Astrocyte of the spinal cord (primary cell): ENCODE results near the gene CLCN6.

Source experiments
- DNase-seq: peaks from one replicate; pipeline ENCODE4 v3.0.0; 2011; ENCODE audit warnings: low read depth, low spot score
- H3K4me3 ChIP-seq: 2 replicates; pipeline ENCODE4 v1.5.1; 2011; ENCODE audit warnings: low read depth, mild to moderate bottlenecking, low read length, moderate library complexity
- in situ Hi-C: cut with HindIII; loops from 2 replicates; pipeline ENCODE4 v1.10.0; 2017; ENCODE audit warnings: low sequenced_read_pairs
- TF ChIP-seq, protein P1 (sequence below): IDR thresholded peaks from 2 replicates; pipeline ENCODE4 v1.5.1; 2012; ENCODE audit warnings: low read depth, mild to moderate bottlenecking, low read length, inconsistent platforms

Gene CLCN6

DNA sequence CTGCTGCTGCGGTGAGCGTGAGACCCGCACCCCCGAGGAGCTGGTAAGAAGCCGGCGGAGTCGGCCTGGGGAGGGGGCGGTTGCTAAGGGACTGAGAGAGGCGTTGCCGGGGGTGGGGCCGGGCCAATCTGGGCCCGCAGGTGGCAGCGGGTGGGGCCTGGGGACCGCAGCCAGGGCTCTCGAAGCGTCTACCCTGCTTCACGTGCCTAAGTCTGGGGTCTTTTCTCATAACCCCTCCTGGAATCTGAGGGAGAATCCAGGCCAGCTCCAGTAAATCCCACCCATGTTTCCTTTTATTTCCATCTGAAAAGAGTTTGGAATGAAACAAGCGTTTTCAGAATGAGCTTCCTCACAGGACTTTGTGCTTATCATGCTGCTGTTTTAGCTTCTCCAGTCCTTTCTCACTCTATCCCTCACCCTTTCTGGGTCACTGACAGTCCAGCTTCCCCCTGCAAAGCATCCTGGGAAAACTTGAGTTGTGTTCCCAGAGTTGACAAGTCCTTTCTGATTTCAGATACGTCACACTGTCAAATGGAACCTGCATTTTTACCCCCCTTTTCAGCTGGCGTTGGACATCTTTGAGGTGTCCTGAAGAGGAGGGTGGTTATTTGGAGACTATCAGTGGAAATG, 431 bp downstream of the CLCN6 start:
- no peak for DNase-seq
- TF ChIP-seq, protein P1, sequence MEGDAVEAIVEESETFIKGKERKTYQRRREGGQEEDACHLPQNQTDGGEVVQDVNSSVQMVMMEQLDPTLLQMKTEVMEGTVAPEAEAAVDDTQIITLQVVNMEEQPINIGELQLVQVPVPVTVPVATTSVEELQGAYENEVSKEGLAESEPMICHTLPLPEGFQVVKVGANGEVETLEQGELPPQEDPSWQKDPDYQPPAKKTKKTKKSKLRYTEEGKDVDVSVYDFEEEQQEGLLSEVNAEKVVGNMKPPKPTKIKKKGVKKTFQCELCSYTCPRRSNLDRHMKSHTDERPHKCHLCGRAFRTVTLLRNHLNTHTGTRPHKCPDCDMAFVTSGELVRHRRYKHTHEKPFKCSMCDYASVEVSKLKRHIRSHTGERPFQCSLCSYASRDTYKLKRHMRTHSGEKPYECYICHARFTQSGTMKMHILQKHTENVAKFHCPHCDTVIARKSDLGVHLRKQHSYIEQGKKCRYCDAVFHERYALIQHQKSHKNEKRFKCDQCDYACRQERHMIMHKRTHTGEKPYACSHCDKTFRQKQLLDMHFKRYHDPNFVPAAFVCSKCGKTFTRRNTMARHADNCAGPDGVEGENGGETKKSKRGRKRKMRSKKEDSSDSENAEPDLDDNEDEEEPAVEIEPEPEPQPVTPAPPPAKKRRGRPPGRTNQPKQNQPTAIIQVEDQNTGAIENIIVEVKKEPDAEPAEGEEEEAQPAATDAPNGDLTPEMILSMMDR = no peak
- peak overlapping the region; percentile 61 for H3K4me3 ChIP-seq
- in situ Hi-C loops = no loop called here

DNA sequence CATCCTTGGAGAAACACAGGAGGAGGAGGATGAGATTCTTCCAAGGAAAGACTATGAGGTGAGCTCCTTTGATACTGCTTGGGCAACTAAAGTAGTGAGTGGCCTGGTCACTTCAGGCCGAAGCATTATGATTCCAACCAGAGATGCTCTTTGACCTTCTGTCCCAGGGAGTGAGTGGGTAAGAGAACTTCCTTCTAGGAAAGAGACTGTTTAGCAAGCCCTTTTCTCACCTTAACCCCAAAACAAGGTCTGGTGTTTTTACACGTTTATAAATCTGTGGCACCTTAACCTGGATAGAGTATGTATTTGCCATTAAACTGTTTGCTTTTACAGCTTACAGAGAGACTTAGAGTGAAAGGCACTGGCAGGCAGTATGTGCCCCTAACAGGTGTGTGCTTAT, 1.1 kb downstream of the CLCN6 start:
- DNase-seq = no peak
- in situ Hi-C loops = no loop called here
- TF ChIP-seq, protein P1 = no peak
- H3K4me3 ChIP-seq = peak overlapping the region; percentile 61

DNA sequence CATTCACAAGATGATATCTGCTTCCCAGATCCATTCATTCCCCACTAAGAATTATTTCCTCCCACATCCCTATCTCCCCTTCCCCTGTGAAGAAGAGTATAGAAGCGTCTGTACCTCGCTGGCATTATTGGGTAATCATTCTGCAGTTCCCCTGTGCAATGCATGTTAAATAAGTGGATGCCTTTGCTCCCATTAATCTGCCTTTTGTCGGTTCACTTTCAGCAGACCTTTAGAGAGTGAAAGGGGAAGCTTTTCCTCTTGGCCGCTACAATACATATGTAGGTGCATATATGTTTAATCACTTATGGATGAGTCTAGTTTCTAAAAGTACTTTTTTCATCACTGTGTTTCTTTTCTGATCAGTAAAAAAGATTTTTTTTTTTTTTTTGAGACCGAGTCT, 7.0 kb downstream of the CLCN6 start:
- in situ Hi-C loops = no loop called here
- TF ChIP-seq, protein P1 = no peak
- H3K4me3 ChIP-seq = no peak overlapping the region
- no peak for DNase-seq

DNA sequence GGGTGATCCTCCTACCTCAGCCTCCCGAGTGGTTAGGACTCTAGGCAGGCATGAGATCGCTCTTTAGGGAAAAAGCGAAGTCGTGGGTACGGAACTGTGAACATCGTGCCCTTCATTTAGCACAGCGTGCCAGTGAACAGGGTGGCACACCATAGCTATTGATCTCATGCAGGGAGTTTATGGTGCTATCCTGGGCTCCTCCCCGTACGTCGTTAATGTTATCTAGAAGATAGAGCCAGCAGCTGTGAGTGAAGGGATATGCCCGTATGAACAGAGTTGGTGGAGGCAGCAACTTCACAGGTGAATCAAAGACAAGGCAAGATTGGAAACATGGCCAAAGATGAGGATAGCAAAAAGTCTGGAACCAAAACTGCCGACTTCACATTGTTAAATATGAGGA, 11.2 kb downstream of the CLCN6 start:
- no peak for DNase-seq
- H3K4me3 ChIP-seq = no peak overlapping the region
- in situ Hi-C loops = no loop called here
- TF ChIP-seq, protein P1 = no peak

DNA sequence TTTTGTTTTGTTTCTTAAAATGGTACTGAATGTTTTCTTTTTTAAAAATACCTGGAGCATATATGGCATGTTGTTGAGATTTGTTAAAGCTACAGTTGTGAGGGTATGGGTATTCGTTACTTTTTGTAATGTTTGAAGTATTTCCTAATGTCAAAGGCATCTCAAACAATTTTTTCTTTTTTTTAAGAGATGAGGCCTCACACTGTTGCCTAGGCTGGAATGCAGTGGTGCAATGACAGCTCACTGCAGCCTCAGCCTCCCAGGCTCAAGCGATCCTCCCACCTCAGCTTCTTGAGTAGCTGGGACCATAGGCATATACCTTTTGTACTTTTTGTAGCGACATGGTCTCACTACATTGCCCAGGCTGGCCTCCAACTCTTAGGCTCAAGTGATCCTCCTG, 16.1 kb downstream of the CLCN6 start:
- H3K4me3 ChIP-seq = no peak overlapping the region
- DNase-seq = peak; percentile 12
- TF ChIP-seq, protein P1 = no peak
- in situ Hi-C loops = no loop called here

DNA sequence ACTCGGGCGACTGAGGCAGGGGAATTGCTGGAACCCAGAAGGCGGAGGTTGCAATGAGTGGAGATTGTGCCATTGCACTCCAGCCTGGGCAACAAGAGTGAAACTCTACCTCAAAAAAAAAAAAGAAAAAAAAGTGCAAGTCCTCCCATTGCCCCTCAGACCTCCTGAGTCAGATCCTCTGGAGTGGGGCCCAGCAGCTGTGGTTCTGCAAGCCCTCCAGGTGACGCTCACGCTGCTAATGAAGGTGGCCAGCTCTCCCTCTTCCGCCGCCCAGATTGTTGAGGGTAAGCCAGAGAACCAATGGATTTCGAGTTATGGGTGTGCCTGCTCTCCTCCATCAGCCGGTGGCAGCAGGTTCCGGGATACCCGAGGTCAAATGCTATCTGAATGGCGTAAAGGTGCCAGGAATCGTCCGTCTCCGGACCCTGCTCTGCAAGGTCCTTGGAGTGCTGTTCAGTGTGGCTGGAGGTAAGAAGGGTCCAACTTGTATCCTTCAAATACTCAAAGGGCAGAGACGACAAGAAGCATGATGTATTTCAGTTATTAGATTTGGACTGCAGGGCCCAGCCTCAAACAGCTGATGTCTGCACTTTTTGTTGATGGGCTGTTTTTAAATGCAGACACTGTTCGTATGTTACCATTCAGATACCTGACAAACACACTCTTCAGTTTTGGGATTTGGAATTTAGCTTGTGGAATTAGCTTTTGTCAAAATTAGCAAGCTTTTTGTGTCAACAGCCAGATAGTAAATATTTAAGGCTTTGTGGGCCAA, 17.6 kb downstream of the CLCN6 start:
- peak; percentile 28 for DNase-seq
- in situ Hi-C loops = no loop called here

More for the DNA sequence above, 17.6 kb downstream of the CLCN6 start:
- no peak overlapping the region for H3K4me3 ChIP-seq
- TF ChIP-seq, protein P1 = no peak
